Activated CD4-positive, alpha-beta memory T cell treated with anti-CD3 and anti-CD28 coated beads for 36 hours (primary cell): Measurements from ENCODE around the gene EIF5AL1. TPM values are rescaled to one million over a fixed set of nuclear protein-coding genes. Genes with fewer than 3 reads are reported as not detected.

Source experiments
- CTCF ChIA-PET: fragments of 350-600 bp; sonication (Branson Sonifier 250); formaldehyde crosslinking; loops from one replicate; lab custom pipeline; 2021; ENCODE audit warnings: antibody characterized with exemption, inconsistent platforms; lab: Charles Lee
- POLR2A ChIA-PET: fragments of 350-600 bp; sonication (Branson Sonifier 250); formaldehyde crosslinking; loops from one replicate; lab custom pipeline; 2021; ENCODE audit warnings: antibody characterized with exemption; lab: Charles Lee
- DNase-seq: peaks from one replicate; pipeline ENCODE4 v3.0.0-alpha.2; 2020
- H3K27ac Mint-ChIP-seq: one replicate; pipeline ENCODE4 v1.8.0; 2021; ENCODE audit warnings: mixed read lengths
- H3K27me3 Mint-ChIP-seq: one replicate; pipeline ENCODE4 v1.8.0; 2021; ENCODE audit warnings: mixed read lengths
- H3K36me3 Mint-ChIP-seq: one replicate; pipeline ENCODE4 v1.8.0; 2021; ENCODE audit warnings: mixed read lengths
- H3K4me1 Mint-ChIP-seq: one replicate; pipeline ENCODE4 v1.8.0; 2021; ENCODE audit warnings: low read depth, mixed read lengths
- H3K4me3 Mint-ChIP-seq: one replicate; pipeline ENCODE4 v1.8.0; 2021; ENCODE audit warnings: mild to moderate bottlenecking, mixed read lengths
- H3K9me3 Mint-ChIP-seq: one replicate; pipeline ENCODE4 v1.8.0; 2021; ENCODE audit warnings: mixed read lengths
- intact Hi-C: fragments of 100-400 bp; cut with micrococcal nuclease; formaldehyde crosslinking; loops from one replicate; pipeline ENCODE4 v1.15.1; 2023
- total RNA-seq, 2 experiments: library from RNA; stranded (reverse); gene quantifications; one replicate each; pipeline ENCODE4 v1.2.3, GENCODE V29; 2021

The EIF5AL1 gene
- total RNA-seq, 2 experiments from 2014 or later: 2.4 to 3.2 TPM

- H3K4me3 Mint-ChIP-seq: no peak overlapping the region
- H3K27ac Mint-ChIP-seq: no peak overlapping the region
- H3K36me3 Mint-ChIP-seq: no peaks in the 10 kb centered on the region
- DNase-seq: no peak
- ChIA-PET POLR2A (no interaction called here), CTCF (interaction anchor here (0.8 to 4.5 kb wide), 10 partner anchors 10 to 114 kb away, joined by 3 to 69 read pairs (median 4); no protein-coding TSS in a partner anchor)
- intact Hi-C loops: no loop called here
- H3K27me3 Mint-ChIP-seq: no peaks in the 10 kb centered on the region
- no peaks in the 10 kb centered on the region for H3K9me3 Mint-ChIP-seq
- H3K4me1 Mint-ChIP-seq: no peaks in the 10 kb centered on the region
Observed at GRCh38 chr10:79488336-79488735, 24.0 kb upstream of the EIF5AL1 start.

- Mint-ChIP-seq H3K9me3 (no peaks in the 10 kb centered on the region), H3K27ac (no peak overlapping the region), H3K4me1 (no peaks in the 10 kb centered on the region), H3K36me3 (no peaks in the 10 kb centered on the region), H3K27me3 (no peaks in the 10 kb centered on the region), H3K4me3 (no peak overlapping the region)
- no peak for DNase-seq
- ChIA-PET POLR2A (no interaction called here), CTCF (interaction anchor here (1.1 to 4.5 kb wide), 3 partner anchors 14 to 115 kb away, joined by 3 to 69 read pairs (median 9); no protein-coding TSS in a partner anchor)
- intact Hi-C loops: no loop called here
Observed at GRCh38 chr10:79488870-79489269, 23.5 kb upstream of the EIF5AL1 start.

GRCh38 chr10:79490400-79491142, 21.8 kb upstream of the EIF5AL1 start:
- Mint-ChIP-seq H3K4me1 (no peaks in the 10 kb centered on the region), H3K27me3 (no peaks in the 10 kb centered on the region), H3K36me3 (no peaks in the 10 kb centered on the region), H3K4me3 (no peak overlapping the region), H3K27ac (no peak overlapping the region), H3K9me3 (no peaks in the 10 kb centered on the region)
- intact Hi-C loops: loop anchor here (10.0 kb wide), 1 partner anchor 654 kb away; no protein-coding TSS in a partner anchor
- DNase-seq: no peak
- ChIA-PET CTCF (interaction anchor here (0.7 to 0.9 kb wide), 2 partner anchors 10 to 88 kb away, joined by 3 read pairs; no protein-coding TSS in a partner anchor), POLR2A (no interaction called here)

- ChIA-PET CTCF (no interaction called here), POLR2A (no interaction called here)
- Mint-ChIP-seq H3K36me3 (no peaks in the 10 kb centered on the region), H3K27ac (no peak overlapping the region), H3K4me3 (no peak overlapping the region), H3K4me1 (no peaks in the 10 kb centered on the region), H3K27me3 (no peaks in the 10 kb centered on the region), H3K9me3 (no peaks in the 10 kb centered on the region)
- DNase-seq: no peak
- intact Hi-C loops: loop anchor here (10.0 kb wide), 1 partner anchor 654 kb away; no protein-coding TSS in a partner anchor
Observed at GRCh38 chr10:79491143-79491835, 21.0 kb upstream of the EIF5AL1 start.

GRCh38 chr10:79492256-79492655, 20.1 kb upstream of the EIF5AL1 start:
- H3K4me1 Mint-ChIP-seq: no peaks in the 10 kb centered on the region
- intact Hi-C loops: loop anchor here (10.0 kb wide), 1 partner anchor 653 kb away; no protein-coding TSS in a partner anchor
- H3K4me3 Mint-ChIP-seq: no peak overlapping the region
- H3K9me3 Mint-ChIP-seq: no peaks in the 10 kb centered on the region
- no peak for DNase-seq
- ChIA-PET POLR2A (no interaction called here), CTCF (no interaction called here)
- H3K27me3 Mint-ChIP-seq: no peaks in the 10 kb centered on the region
- H3K36me3 Mint-ChIP-seq: no peaks in the 10 kb centered on the region
- H3K27ac Mint-ChIP-seq: no peak overlapping the region

- peaks cover 3% of the 10 kb centered on the region for H3K27me3 Mint-ChIP-seq
- H3K4me3 Mint-ChIP-seq: no peak overlapping the region
- no peaks in the 10 kb centered on the region for H3K4me1 Mint-ChIP-seq
- DNase-seq: no peak
- no peaks in the 10 kb centered on the region for H3K36me3 Mint-ChIP-seq
- intact Hi-C loops: loop anchor here (10.0 kb wide), 1 partner anchor 652 kb away; no protein-coding TSS in a partner anchor
- ChIA-PET POLR2A (no interaction called here), CTCF (interaction anchor here (0.6 kb wide), 1 partner anchor 437 kb away, joined by 3 read pairs; no protein-coding TSS in a partner anchor)
- H3K9me3 Mint-ChIP-seq: no peaks in the 10 kb centered on the region
- H3K27ac Mint-ChIP-seq: no peak overlapping the region
Observed at GRCh38 chr10:79492839-79493238, 19.5 kb upstream of the EIF5AL1 start.

GRCh38 chr10:79493806-79494205, 18.5 kb upstream of the EIF5AL1 start:
- intact Hi-C loops: loop anchor here (10.0 kb wide), 1 partner anchor 651 kb away; no protein-coding TSS in a partner anchor
- ChIA-PET CTCF (interaction anchor here (0.9 to 2.2 kb wide), 2 partner anchors 99 to 119 kb away, joined by 3 to 7 read pairs; no protein-coding TSS in a partner anchor), POLR2A (no interaction called here)
- Mint-ChIP-seq H3K9me3 (no peaks in the 10 kb centered on the region), H3K4me1 (no peaks in the 10 kb centered on the region), H3K36me3 (no peaks in the 10 kb centered on the region), H3K27ac (no peak overlapping the region), H3K27me3 (peaks cover 8% of the 10 kb centered on the region), H3K4me3 (no peak overlapping the region)
- DNase-seq: no peak

- Mint-ChIP-seq H3K4me1 (no peaks in the 10 kb centered on the region), H3K36me3 (no peaks in the 10 kb centered on the region), H3K9me3 (no peaks in the 10 kb centered on the region), H3K27me3 (peaks cover 9% of the 10 kb centered on the region), H3K27ac (no peak overlapping the region), H3K4me3 (no peak overlapping the region)
- DNase-seq: no peak
- intact Hi-C loops: loop anchor here (10.0 kb wide), 1 partner anchor 650 kb away; no protein-coding TSS in a partner anchor
- ChIA-PET POLR2A (no interaction called here), CTCF (interaction anchor here (0.8 to 2.2 kb wide), 2 partner anchors 94 to 120 kb away, joined by 3 to 7 read pairs; no protein-coding TSS in a partner anchor)
Observed at GRCh38 chr10:79494871-79495705, 17.2 kb upstream of the EIF5AL1 start.

GRCh38 chr10:79495791-79496190, 16.5 kb upstream of the EIF5AL1 start:
- no peaks in the 10 kb centered on the region for H3K9me3 Mint-ChIP-seq
- no peak overlapping the region for H3K4me3 Mint-ChIP-seq
- ChIA-PET CTCF (interaction anchor here (2.2 kb wide), 1 partner anchor 121 kb away, joined by 7 read pairs; no protein-coding TSS in a partner anchor), POLR2A (no interaction called here)
- no peaks in the 10 kb centered on the region for H3K36me3 Mint-ChIP-seq
- peaks cover 11% of the 10 kb centered on the region for H3K27me3 Mint-ChIP-seq
- no peaks in the 10 kb centered on the region for H3K4me1 Mint-ChIP-seq
- no peak overlapping the region for H3K27ac Mint-ChIP-seq
- intact Hi-C loops: loop anchor here (10.0 kb wide), 1 partner anchor 649 kb away; no protein-coding TSS in a partner anchor
- no peak for DNase-seq

GRCh38 chr10:79496896-79497295, 15.4 kb upstream of the EIF5AL1 start:
- Mint-ChIP-seq H3K27me3 (peaks cover 11% of the 10 kb centered on the region), H3K4me1 (no peaks in the 10 kb centered on the region), H3K4me3 (no peak overlapping the region), H3K36me3 (no peaks in the 10 kb centered on the region), H3K9me3 (no peaks in the 10 kb centered on the region), H3K27ac (no peak overlapping the region)
- DNase-seq: no peak
- ChIA-PET CTCF (interaction anchor here (1.1 to 1.5 kb wide), 2 partner anchors 122 to 691 kb away, joined by 3 to 4 read pairs; no protein-coding TSS in a partner anchor), POLR2A (no interaction called here)
- intact Hi-C loops: loop anchor here (10.0 kb wide), 1 partner anchor 648 kb away; no protein-coding TSS in a partner anchor

GRCh38 chr10:79498291-79498829, 14.0 kb upstream of the EIF5AL1 start:
- Mint-ChIP-seq H3K4me1 (no peaks in the 10 kb centered on the region), H3K36me3 (no peaks in the 10 kb centered on the region), H3K27ac (no peak overlapping the region), H3K4me3 (no peak overlapping the region), H3K27me3 (peaks cover 11% of the 10 kb centered on the region), H3K9me3 (no peaks in the 10 kb centered on the region)
- CTCF ChIA-PET: interaction anchor here (1.1 to 1.5 kb wide), 2 partner anchors 10 to 690 kb away, joined by 3 to 5 read pairs; no protein-coding TSS in a partner anchor
- intact Hi-C loops: loop anchor here (10.0 kb wide), 1 partner anchor 646 kb away; no protein-coding TSS in a partner anchor
- POLR2A ChIA-PET: no interaction called here
- DNase-seq: no peak
